HCT116 (cell line): ENCODE data around the gene USP2. TPM values are rescaled to one million over a fixed set of nuclear protein-coding genes. Genes with fewer than 3 reads are reported as not detected.

Source experiments
- ATAC-seq: fragments of 200-7000 bp; cut with Tn5 transposase; 2 replicates; pipeline ENCODE4 v1.9.1; 2020; ENCODE audit warnings: mild to moderate bottlenecking, moderate library complexity
- BruUV-seq: library from RNA; stranded (reverse); fragments of 400-500 nt; replicated peaks from 2 replicates; lab custom pipeline; 2021; lab: Mats Ljungman, UMichigan
- CTCF ChIA-PET: fragments of 300-600 bp; sonication (Branson Sonifier 250); formaldehyde crosslinking; loops from one replicate; lab custom pipeline; 2021; ENCODE audit warnings: antibody characterized with exemption; lab: Charles Lee
- POLR2A ChIA-PET: fragments of 300-600, 350-600 bp; sonication (Branson Sonifier 250); formaldehyde crosslinking; loops from one replicate; lab custom pipeline; 2021; ENCODE audit warnings: antibody characterized with exemption; lab: Charles Lee
- RAD21 ChIA-PET, 2 experiments: fragments of 300-600 bp; sonication (Branson Sonifier 250); formaldehyde crosslinking; loops; one replicate each; lab custom pipeline; 2023; ENCODE audit warnings: low total read pairs in 2 of 2; ENCODE audit not compliant: uncharacterized antibody in 2 of 2, unreplicated experiment in 2 of 2, low non-redundant PET in 1 of 2; lab: Charles Lee
- DNase-seq: peaks from one replicate; pipeline ENCODE4 v3.0.0-alpha.2; 2010; ENCODE audit warnings: low read depth, low spot score
- H2AFZ ChIP-seq: fragments of 200-600 bp; shearing (Covaris generic), sonication (generic); 2 replicates; pipeline ENCODE4 v1.6.1; 2017; ENCODE audit warnings: low read depth, mixed run types, mixed read lengths, antibody characterized with exemption, low read length; ENCODE audit not compliant: poor library complexity, severe bottlenecking
- H3K27ac ChIP-seq: 2 replicates; pipeline ENCODE4 v1.5.1; 2012; ENCODE audit warnings: low read depth, low read length
- H3K27me3 ChIP-seq: fragments of 200-600 bp; sonication (generic); 2 replicates; pipeline ENCODE4 v1.6.1; 2016; ENCODE audit warnings: mixed run types, low read length, mixed read lengths; ENCODE audit not compliant: insufficient read depth
- H3K36me3 ChIP-seq, 2 experiments: fragments of 200-500 bp in 1 of 2; fragments of 200-600 bp in 1 of 2; sonication (Bioruptor generic) in 1 of 2; sonication (generic) in 1 of 2; 2 replicates each; pipeline versions ENCODE4 v1.5.1 to v1.6.1; 2014 to 2016; ENCODE audit warnings: low read length in 2 of 2, inconsistent platforms in 1 of 2, mixed read lengths in 1 of 2, mixed run types in 1 of 2; ENCODE audit not compliant: insufficient read depth in 2 of 2, control insufficient read depth in 1 of 2
- H3K4me1 ChIP-seq, 2 experiments: fragments of 200-600 bp in 1 of 2; sonication (generic) in 1 of 2; 2 replicates each; pipeline versions ENCODE4 v1.5.1 to v1.6.1; 2012 to 2017; ENCODE audit warnings: low read length in 2 of 2, inconsistent platforms in 1 of 2, mild to moderate bottlenecking in 1 of 2, mixed read lengths in 1 of 2, mixed run types in 1 of 2, moderate library complexity in 1 of 2; ENCODE audit not compliant: insufficient read depth in 2 of 2, control insufficient read depth in 1 of 2
- H3K4me2 ChIP-seq: fragments of 200-600 bp; sonication (generic); 2 replicates; pipeline ENCODE4 v1.6.1; 2017; ENCODE audit warnings: mixed run types, low read length, mixed read lengths
- H3K4me3 ChIP-seq, 2 experiments: fragments of 200-600 bp in 1 of 2; sonication (generic) in 1 of 2; replicated peaks in 1 of 2; 2 replicates each; pipeline ENCODE4 v1.5.1; 2011 to 2016; ENCODE audit warnings: low read length in 2 of 2, control low read depth in 1 of 2, low read depth in 1 of 2, mild to moderate bottlenecking in 1 of 2, mixed read lengths in 1 of 2, mixed run types in 1 of 2
- H3K79me2 ChIP-seq: fragments of 200-600 bp; sonication (generic); 2 replicates; pipeline ENCODE4 v1.6.1; 2017; ENCODE audit warnings: mild to moderate bottlenecking, mixed run types, low read length, moderate library complexity, mixed read lengths; ENCODE audit not compliant: insufficient read depth
- H3K9ac ChIP-seq: fragments of 200-600 bp; sonication (generic); 2 replicates; pipeline ENCODE4 v1.6.1; 2016; ENCODE audit warnings: low read length, mixed read lengths
- H3K9me2 ChIP-seq: fragments of 200-600 bp; sonication (generic), shearing (Covaris generic); 2 replicates; pipeline ENCODE4 v1.6.1; 2017; ENCODE audit warnings: mixed run types, mild to moderate bottlenecking, moderate library complexity; ENCODE audit not compliant: insufficient read depth
- H3K9me3 ChIP-seq, 2 experiments: fragments of 200-500 bp in 1 of 2; fragments of 200-600 bp in 1 of 2; sonication (Bioruptor generic) in 1 of 2; sonication (generic) in 1 of 2; 2 replicates each; pipeline ENCODE4 v1.6.1; 2014 to 2017; ENCODE audit warnings: low read length in 2 of 2, mixed read lengths in 2 of 2, inconsistent platforms in 1 of 2, low read depth in 1 of 2, mild to moderate bottlenecking in 1 of 2, mixed run types in 1 of 2, moderate library complexity in 1 of 2; ENCODE audit not compliant: control insufficient read depth in 1 of 2, insufficient read depth in 1 of 2
- H4K20me1 ChIP-seq: fragments of 200-600 bp; sonication (generic), shearing (Covaris generic); 2 replicates; pipeline ENCODE4 v1.6.1; 2017; ENCODE audit warnings: mixed run types, mild to moderate bottlenecking, moderate library complexity; ENCODE audit not compliant: insufficient read depth
- CEBPB ChIP-seq: IDR thresholded peaks from 2 replicates; pipeline ENCODE4 v1.6.1; 2012; ENCODE audit warnings: low read depth
- JUND ChIP-seq: IDR thresholded peaks from 2 replicates; pipeline ENCODE4 v1.6.1; 2012
- POLR2AphosphoS5 ChIP-seq: IDR thresholded peaks from 2 replicates; pipeline ENCODE4 v1.6.1; 2011; ENCODE audit warnings: mild to moderate bottlenecking, low read depth, low read length, moderate library complexity
- RAD21 ChIP-seq: IDR thresholded peaks from 2 replicates; pipeline ENCODE4 v1.6.1; 2012; ENCODE audit warnings: low read depth, mild to moderate bottlenecking
- TCF7L2 ChIP-seq: IDR thresholded peaks from 2 replicates; pipeline ENCODE4 v1.7.0; 2011; ENCODE audit warnings: borderline replicate concordance, inconsistent platforms; ENCODE audit not compliant: insufficient read depth, insufficient read length; ENCODE audit errors: extremely low read depth
- ZFX ChIP-seq: fragments of 450-650 bp; IDR thresholded peaks from 2 replicates; pipeline ENCODE4 v1.6.1; 2017
- intact Hi-C: fragments of 100-400 bp; cut with micrococcal nuclease; formaldehyde crosslinking; loops from 2 replicates; pipeline ENCODE4 v1.10.0; 2022
- total RNA-seq: library from RNA; stranded (reverse); gene quantifications from one replicate; pipeline ENCODE4 v1.2.1, GENCODE V29; 2021; ENCODE audit not compliant: unreplicated experiment
- TF ChIP-seq, protein P1 (sequence below): IDR thresholded peaks from 2 replicates; pipeline ENCODE4 v1.6.1; 2012
- TF ChIP-seq, protein P2 (sequence below): IDR thresholded peaks from 2 replicates; pipeline ENCODE4 v1.6.1; 2012; ENCODE audit warnings: low read depth
- TF ChIP-seq, protein P3 (sequence below): IDR thresholded peaks from 2 replicates; pipeline ENCODE4 v1.6.1; 2012

Gene USP2
- total RNA-seq, 1 experiment from 2014 or later = 5.0 TPM

DNA sequence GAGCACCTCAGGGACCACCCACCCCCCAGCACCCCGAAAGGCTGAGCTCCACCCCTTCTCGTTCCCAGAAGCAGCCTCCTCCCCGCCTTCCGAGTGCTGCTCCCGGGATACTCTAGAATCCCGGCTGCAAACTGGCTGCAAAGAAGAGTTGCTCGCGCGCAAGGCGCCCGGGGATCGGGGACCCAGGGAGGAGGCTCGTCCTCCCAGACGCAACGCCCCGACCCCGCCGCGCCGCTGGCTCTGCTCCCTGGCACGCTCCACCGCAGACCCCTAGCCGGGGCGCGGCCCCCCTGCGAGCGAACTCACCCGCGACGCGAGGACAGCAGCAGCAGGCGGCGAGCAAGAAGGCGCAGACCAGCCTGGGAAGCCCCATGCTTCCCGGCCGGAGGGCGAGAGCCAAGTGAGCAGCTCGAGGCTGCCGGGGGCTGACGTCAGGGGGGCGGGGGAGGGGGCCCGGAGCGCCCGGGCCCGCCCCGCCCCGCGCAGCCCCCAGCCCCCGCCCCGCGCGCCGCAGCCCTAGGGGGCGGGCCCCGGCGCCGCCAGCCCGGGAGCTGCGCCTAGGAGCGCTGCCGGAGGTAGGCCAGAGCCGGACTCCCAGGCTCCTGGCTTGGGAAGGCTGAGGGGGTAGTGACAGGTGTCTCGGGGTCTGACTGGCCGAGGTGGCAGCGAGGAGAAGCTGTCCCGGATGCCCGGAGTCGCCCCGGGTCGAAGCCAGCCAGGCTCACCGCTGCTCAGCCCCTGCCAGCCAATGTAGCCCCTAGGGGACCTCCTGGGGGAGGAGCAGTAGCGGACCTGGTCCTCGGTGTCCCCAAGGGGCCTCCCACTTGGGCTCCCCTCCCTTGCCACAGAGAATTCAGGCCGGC lies 64.5 kb downstream of the USP2 start, which contains the start of gene MCAM:
TSS of gene MCAM (minus strand) at position 402 of the 863 bp plus-strand sequence. CDS start at position 373, 29 bp downstream.
- ATAC-seq = peak; percentile 52
- CTCF ChIA-PET = interaction anchor here (1.0 to 2.1 kb wide), 2 partner anchors 22 to 23 kb away, joined by 3 to 12 read pairs (median 3); no protein-coding TSS in a partner anchor
- intact Hi-C loops = no loop called here
- Histone ChIP-seq H3K9ac (peak within 1 kb of the TSS; percentile 71), H3K27ac (peak within 1 kb of the TSS; percentile 66), H3K4me2 (peak within 1 kb of the TSS; percentile 99), H3K36me3 (peaks cover 0 to 8% of the 10 kb centered on the region in 2 experiments; a peak in 2 of 4 replicates), H3K79me2 (no peaks in the 10 kb centered on the region; the same call in 1 of the 2 replicates), H3K27me3 (no peaks in the 10 kb centered on the region), H4K20me1 (no peaks in the 10 kb centered on the region), H2AFZ (peak within 1 kb of the TSS; percentile 82), H3K9me2 (no peaks in the 10 kb centered on the region), H3K9me3 (no peaks in the 10 kb centered on the region), H3K4me3 (peak within 1 kb of the TSS; percentile 63 to 75), H3K4me1 (peaks cover 16 to 45% of the 10 kb centered on the region in 2 experiments)
- BruUV-seq = TSS peak; percentile 73
- POLR2A ChIA-PET = interaction anchor here (0.7 to 1.3 kb wide), 3 partner anchors 8 to 12 kb away, joined by 3 read pairs; no protein-coding TSS in a partner anchor
- DNase-seq = no peak
- TF ChIP-seq, protein P1, sequence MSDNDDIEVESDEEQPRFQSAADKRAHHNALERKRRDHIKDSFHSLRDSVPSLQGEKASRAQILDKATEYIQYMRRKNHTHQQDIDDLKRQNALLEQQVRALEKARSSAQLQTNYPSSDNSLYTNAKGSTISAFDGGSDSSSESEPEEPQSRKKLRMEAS = no peak
- TF ChIP-seq POLR2AphosphoS5 (peak; percentile 55), JUND (no peak), TCF7L2 (peak; percentile 5), ZFX (0 out of 2 replicates have a peak, but pooled peaks have one; percentile 50), CEBPB (no peak), RAD21 (no peak)
- TF ChIP-seq, protein P2, sequence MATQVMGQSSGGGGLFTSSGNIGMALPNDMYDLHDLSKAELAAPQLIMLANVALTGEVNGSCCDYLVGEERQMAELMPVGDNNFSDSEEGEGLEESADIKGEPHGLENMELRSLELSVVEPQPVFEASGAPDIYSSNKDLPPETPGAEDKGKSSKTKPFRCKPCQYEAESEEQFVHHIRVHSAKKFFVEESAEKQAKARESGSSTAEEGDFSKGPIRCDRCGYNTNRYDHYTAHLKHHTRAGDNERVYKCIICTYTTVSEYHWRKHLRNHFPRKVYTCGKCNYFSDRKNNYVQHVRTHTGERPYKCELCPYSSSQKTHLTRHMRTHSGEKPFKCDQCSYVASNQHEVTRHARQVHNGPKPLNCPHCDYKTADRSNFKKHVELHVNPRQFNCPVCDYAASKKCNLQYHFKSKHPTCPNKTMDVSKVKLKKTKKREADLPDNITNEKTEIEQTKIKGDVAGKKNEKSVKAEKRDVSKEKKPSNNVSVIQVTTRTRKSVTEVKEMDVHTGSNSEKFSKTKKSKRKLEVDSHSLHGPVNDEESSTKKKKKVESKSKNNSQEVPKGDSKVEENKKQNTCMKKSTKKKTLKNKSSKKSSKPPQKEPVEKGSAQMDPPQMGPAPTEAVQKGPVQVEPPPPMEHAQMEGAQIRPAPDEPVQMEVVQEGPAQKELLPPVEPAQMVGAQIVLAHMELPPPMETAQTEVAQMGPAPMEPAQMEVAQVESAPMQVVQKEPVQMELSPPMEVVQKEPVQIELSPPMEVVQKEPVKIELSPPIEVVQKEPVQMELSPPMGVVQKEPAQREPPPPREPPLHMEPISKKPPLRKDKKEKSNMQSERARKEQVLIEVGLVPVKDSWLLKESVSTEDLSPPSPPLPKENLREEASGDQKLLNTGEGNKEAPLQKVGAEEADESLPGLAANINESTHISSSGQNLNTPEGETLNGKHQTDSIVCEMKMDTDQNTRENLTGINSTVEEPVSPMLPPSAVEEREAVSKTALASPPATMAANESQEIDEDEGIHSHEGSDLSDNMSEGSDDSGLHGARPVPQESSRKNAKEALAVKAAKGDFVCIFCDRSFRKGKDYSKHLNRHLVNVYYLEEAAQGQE = no peak
- TF ChIP-seq, protein P3, sequence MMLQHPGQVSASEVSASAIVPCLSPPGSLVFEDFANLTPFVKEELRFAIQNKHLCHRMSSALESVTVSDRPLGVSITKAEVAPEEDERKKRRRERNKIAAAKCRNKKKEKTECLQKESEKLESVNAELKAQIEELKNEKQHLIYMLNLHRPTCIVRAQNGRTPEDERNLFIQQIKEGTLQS = no peak
- RAD21 ChIA-PET = interaction anchor here in 1 of 2 experiments (1.4 kb wide), 1 partner anchor 21 kb away, joined by 4 read pairs; no protein-coding TSS in a partner anchor
